ENCODE measurements around the gene YAP1.
"Not testable (repeated sequence)": the region's sequence is repeated elsewhere in the genome, so short reads cannot be mapped to it uniquely, and the experiment has no call there.

The YAP1 gene

DNA sequence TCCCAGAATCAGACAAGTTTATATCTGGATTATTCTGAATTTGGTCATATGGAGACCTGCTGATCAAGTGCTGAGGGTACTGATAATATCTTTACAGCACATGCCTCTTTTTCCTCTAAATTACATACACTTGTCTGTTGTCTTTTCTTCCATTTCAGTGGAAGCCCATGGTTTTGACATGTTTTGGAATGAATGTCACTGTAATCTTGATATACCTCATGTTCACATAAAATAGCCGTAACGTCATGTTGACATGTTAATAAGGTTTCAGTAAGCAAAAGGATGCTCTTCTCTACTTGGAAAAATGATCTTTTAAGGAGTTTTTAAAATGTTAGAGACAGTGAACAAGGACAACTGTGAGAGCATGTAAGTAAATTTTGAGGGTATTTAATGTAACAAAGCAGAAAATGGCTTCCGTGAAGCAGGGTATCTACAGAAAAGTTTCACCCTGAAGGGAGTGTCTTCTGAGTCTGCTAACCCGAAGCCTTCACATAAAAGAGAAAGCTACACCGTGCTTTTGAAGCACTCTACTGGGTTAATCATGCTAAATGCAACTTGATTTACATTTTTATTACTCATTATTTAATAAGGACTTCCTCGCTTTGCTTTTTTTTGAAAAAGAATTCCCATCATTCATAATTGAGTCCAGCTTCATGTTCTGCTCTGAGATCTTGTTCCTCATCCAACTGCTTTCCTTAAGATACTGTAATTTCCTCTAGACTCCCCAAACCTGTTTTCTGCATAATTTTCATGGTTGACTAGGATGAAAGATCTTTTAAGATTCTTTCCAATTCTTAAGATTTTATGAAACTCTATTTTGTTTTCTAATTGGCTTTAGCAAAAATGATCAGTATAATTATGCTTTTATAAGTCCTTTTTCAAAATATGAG is 56.2 kb downstream of the YAP1 start:
- no peak for DNase-seq

DNA sequence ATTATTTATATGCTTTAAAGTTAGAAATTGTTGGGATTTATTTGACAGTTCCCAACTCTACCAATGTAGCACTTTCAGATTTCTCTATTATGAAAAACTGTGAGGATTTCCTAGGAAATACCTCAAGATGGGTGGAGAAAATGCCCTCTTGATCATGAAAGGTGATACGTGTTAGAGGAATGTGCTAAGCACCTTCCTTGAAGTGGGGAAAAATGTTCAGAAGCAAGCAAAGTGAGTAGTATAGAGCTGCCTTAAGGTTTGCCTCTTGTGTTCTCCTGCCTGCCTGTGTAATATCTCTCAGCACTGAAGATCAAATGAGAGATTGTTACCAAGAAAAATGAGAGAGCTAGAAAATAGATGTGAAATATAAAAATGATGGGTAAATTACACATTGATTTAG is 58.2 kb downstream of the YAP1 start:
- no peak for DNase-seq

- no peak for DNase-seq
Observed at GRCh38 chr11:102171101-102171500, 60.9 kb downstream of the YAP1 start.

GRCh38 chr11:102172127-102172848 is 62.0 kb downstream of the YAP1 start:
- no peak for DNase-seq

DNA sequence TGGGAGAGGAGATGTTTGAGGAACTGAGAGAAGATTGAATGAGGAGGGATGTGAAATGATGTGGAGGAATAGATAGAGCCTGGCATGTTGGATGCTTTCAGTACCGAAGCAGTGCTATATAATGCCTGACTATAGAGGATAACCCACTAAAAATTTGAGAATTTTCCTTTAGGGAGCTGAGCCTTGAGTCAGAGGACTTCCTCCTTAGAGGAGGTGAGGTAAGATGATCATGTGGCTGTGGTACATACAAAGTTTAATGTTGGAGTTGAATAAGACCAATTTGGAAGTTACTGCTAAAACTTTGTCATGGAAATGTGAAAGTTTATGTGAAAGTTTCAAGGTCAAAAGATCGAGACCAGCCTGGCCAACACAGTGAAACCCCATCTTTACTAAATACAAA is 66.9 kb downstream of the YAP1 start:
- DNase-seq = no peak

GRCh38 chr11:102177974-102178631 is 67.9 kb downstream of the YAP1 start:
- no peak for DNase-seq

DNA sequence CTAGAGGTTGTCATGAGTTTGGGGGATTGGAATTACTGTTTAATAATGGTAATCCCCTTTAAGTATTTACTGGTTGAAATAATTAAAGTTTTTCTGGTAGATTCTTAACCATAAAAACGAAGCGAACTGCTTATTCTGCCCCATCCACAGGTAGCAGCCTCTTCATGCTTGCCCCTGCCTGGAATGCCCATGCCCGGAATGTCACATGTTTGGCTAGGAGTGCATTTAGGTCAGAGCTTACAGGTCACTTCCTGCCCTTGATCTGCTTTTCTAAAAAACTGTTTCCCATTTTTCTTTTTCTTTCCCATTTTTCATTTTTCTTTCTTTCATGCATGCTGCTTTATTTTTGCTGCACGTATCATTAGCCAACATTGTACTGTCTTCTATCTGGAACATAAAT is 69.1 kb downstream of the YAP1 start:
- DNase-seq = no peak

DNA sequence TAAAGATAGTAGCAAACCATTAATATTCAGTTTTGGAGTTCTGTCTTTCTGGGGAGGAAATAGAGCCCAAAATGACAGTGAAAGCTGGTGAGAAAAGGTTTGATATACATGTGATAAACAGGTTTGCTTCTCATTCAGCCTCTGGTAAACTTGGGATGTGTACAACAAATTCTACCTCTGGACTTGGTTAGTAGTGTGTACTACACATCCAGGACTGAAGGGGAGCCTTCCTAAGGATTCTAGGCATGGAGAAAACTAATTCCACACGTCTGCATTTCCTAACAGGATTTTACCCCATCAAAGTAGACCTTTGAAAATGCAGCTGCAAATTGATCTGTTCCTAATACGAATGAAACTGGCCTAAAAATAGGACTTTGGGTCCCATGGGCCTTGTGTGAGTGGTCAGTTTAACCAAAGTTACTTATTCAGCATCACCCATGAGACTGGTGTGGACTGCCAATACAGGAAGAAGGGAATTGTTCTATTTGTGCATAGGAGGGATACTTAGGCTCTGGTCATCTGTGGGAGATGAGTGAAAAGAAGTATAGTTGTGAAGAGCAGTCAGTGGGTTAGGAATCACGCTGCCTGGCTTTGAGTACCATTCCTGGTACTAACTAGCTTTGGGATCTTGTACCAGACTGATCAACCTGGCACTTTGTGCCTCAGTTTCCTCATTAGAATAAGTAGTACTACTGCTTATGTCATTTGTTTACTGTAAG is 74.2 kb downstream of the YAP1 start:
- no peak for DNase-seq

- DNase-seq = no peak
Observed at GRCh38 chr11:102186551-102187191, 76.4 kb downstream of the YAP1 start.

GRCh38 chr11:102187416-102188151 is 77.3 kb downstream of the YAP1 start:
- no peak for DNase-seq

DNA sequence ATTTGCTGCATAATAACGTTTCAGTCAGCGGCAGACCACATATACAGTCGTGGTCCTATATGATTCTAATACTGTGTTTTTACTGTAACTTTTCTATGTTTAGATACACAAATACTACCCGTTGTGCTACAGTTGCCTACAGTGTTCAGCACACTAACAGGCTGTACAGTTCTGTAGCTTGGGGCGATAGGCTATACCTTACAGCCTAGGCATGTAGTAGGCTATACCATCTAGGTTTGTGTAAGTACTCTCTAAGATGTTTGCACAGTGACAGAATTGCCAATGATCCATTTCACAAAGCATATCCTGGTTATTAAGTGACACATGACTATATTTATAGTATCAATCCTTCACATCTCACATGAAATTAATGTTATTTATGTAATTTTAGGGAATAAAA is 78.2 kb downstream of the YAP1 start:
- no peak for DNase-seq

DNA sequence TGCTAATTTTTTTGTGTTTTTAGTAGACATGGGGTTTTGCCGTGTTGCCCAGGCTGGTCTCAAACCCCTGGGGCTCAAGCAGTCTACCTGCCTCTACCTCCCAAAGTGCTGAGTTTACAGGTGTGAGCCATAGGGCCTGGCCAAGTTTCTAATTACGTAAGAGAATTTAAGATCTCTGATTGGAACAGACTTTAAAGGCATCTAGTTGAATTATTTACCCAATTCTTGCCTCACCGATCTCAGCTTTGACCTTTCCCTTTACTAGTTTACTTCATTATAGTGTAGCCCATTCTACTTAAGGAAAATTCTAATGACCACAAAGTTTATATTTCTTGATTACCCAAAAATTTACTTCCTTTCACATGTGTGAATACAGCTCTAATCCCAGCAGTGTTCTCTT is 81.6 kb downstream of the YAP1 start:
- no peak for DNase-seq

DNA sequence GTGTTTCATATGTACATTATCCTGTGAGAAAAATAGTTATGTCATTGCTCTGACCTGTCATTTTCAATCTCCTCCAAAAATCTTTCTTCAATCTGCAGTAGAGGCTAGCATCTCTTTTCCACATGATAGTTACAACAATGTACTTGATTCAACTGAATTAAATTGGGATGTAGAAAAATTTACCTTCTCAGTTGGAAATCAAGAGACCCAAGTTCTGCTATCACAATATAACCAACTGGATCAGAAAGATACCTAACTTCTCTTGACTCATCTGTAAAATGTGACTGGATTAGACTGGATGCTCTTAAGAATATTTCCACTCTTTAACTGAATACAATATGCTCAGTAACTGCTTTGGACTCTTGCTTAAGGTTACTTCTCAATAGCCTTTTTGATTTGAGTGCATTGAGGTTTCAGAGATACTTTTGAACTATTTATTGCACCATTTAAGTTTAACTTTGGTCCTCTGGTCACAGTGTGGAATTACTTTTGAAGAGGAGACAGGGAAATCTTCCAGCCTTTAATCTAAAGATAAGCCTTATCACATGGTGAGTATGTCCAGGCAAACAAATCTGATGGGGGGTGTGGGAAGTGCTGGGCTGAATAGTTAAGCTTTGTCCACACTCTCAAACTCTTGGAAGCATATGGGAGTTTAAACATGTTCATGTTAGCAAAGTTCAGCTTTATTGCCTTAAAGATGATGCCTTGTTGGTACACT is 82.3 kb downstream of the YAP1 start:
- no peak for DNase-seq

- DNase-seq = no peak
Observed at GRCh38 chr11:102194257-102194656, 84.0 kb downstream of the YAP1 start.

- DNase-seq = no peak
Observed at GRCh38 chr11:102194990-102195389, 84.7 kb downstream of the YAP1 start.

DNA sequence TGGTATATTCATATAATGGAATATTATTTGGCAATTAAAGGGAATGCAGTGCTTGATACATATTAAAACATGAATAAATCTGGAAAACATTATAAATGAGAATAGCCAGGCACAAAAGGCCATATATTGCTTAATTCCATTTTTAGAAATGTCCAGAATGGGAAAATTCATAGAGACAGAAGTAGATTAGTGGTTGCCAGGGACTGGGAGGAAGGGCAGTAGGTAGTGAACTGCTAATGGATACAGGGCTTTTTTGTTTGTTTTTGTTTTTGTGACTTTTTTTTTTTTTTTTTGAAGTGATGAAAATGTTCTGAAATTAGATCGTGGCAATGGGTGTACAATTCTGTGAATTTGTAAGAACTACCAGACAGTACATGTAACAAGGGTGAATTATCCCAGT is 86.1 kb downstream of the YAP1 start:
- DNase-seq = no peak

DNA sequence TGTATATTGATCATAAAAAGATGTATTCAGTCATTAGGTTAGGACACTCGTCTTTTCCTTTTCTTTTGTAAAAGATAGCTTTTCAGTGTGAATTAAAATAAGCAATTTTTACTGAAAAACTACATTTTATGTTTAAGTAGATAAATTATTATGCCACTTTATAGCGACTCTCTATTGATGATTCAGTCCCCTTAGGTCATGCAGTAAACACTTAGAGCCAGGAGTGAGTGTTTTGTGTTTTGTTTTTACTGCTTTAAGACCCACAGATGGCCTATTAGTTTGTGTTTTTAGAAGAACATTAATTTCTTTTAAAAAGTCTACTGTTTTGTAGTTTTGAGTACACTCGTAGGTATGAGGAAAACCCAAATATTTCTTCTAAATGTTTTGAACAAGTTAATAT is 86.6 kb downstream of the YAP1 start:
- DNase-seq = no peak

DNA sequence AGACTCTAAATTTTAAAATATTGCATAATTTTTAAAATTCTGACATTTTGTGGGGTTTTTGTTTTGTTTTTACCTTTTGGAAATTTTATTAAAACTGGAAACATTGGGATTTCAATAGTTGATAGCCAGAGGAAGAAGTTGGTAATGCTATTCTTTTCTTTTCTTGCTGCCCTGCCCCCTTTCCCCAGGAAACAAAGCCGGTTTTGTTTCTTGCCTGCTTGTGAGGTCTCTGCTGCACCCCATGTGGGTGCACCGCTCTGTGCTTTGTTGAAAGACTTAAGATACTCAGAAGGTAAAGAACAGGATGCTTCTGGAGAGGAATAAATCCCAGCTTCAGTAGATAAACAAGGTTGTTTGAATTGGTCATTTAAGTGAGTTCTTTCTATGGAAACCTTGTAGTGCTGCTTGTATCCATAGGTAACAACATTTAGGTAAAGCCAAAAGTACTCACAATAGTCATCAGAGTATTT is 87.5 kb downstream of the YAP1 start:
- no peak for DNase-seq

GRCh38 chr11:102199673-102200072 is 89.4 kb downstream of the YAP1 start:
- no peak for DNase-seq

- not testable (repeated sequence) for DNase-seq
Observed at GRCh38 chr11:102200325-102200724, 90.1 kb downstream of the YAP1 start.

GRCh38 chr11:102201776-102202175 is 91.5 kb downstream of the YAP1 start:
- no peak for DNase-seq

Measured in T-helper 2 cell (primary cell).